GM21390 (cell line): Measurements from ENCODE around the gene WBP4.
"Not testable (repeated sequence)": the region's sequence is repeated elsewhere in the genome, so short reads cannot be mapped to it uniquely, and the experiment has no call there.

ENCODE experiments used
- ATAC-seq: cut with Tn5 transposase; IDR thresholded peaks from one replicate; pipeline ENCODE4 v1.9.1; 2021; ENCODE audit not compliant: unreplicated experiment

The WBP4 gene

GRCh38 chr13:41075485-41075884 lies 14.2 kb downstream of the WBP4 start:
- ATAC-seq, result no peak

GRCh38 chr13:41077475-41077874 lies 16.2 kb downstream of the WBP4 start:
- no peak for ATAC-seq

- ATAC-seq, result no peak
These were observed 18.4 kb downstream of the WBP4 start for GRCh38 chr13:41079725-41080124.

- no peak for ATAC-seq
These were observed 24.8 kb downstream of the WBP4 start for GRCh38 chr13:41085961-41086585.

- ATAC-seq, result not testable (repeated sequence)
These were observed 34.4 kb downstream of the WBP4 start for GRCh38 chr13:41095681-41096080.

- no peak for ATAC-seq
These were observed 37.5 kb downstream of the WBP4 start for GRCh38 chr13:41098761-41099160.

GRCh38 chr13:41099986-41100385 lies 38.7 kb downstream of the WBP4 start:
- ATAC-seq, result no peak

GRCh38 chr13:41107104-41107571 lies 45.8 kb downstream of the WBP4 start:
- ATAC-seq, result no peak

GRCh38 chr13:41107584-41108014 lies 46.3 kb downstream of the WBP4 start:
- no peak for ATAC-seq

GRCh38 chr13:41111454-41111853 lies 50.1 kb downstream of the WBP4 start:
- ATAC-seq, result no peak

GRCh38 chr13:41117869-41118268 lies 56.6 kb downstream of the WBP4 start:
- no peak for ATAC-seq

- no peak for ATAC-seq
These were observed 61.5 kb downstream of the WBP4 start for GRCh38 chr13:41122838-41123237.

GRCh38 chr13:41127701-41128100 lies 66.4 kb downstream of the WBP4 start:
- no peak for ATAC-seq

GRCh38 chr13:41130356-41130755 lies 69.0 kb downstream of the WBP4 start:
- ATAC-seq, result no peak

GRCh38 chr13:41131189-41131588 lies 69.9 kb downstream of the WBP4 start:
- ATAC-seq, result not testable (repeated sequence)

GRCh38 chr13:41131660-41132511 lies 70.6 kb downstream of the WBP4 start:
- ATAC-seq, result peak; percentile 17

GRCh38 chr13:41132512-41133152 lies 71.3 kb downstream of the WBP4 start, which contains the start of gene KBTBD6:
KBTBD6 (minus strand) TSS chr13:41132802; CDS start chr13:41132511, 291 bp downstream.
- ATAC-seq, result peak; percentile 98
